ENCODE measurements around the gene POF1B. TPM values are rescaled to one million over a fixed set of nuclear protein-coding genes. Genes with fewer than 3 reads are reported as not detected.
"Not testable (repeated sequence)": the region's sequence is repeated elsewhere in the genome, so short reads cannot be mapped to it uniquely, and the experiment has no call there.

Gene POF1B
- total RNA-seq, 1 donor from 2014 or later: 1.0 TPM

- POLR2A ChIA-PET: no interaction called here
Observed at GRCh38 chrX:85288992-85289723, 90.3 kb downstream of the POF1B start.

GRCh38 chrX:85285286-85285685, 94.2 kb downstream of the POF1B start:
- intact Hi-C loops (cut with micrococcal nuclease); H3K27ac Mint-ChIP-seq; CTCF ChIA-PET; H3K4me3 Mint-ChIP-seq; DNase-seq; H3K9me3 Mint-ChIP-seq; H3K4me1 Mint-ChIP-seq; ATAC-seq (ENCODE audit: low read depth); H3K27me3 Mint-ChIP-seq; H3K36me3 Mint-ChIP-seq (ENCODE audit: low read depth); POLR2A ChIA-PET: not testable (repeated sequence)

More at GRCh38 chrX:85288992-85289723, 90.3 kb downstream of the POF1B start:
- Mint-ChIP-seq H3K4me3 (no peak overlapping the region), H3K27me3 (no peaks in the 10 kb centered on the region), H3K27ac (no peak overlapping the region), H3K9me3 (peaks cover 13% of the 10 kb centered on the region), H3K36me3 (ENCODE audit: low read depth) (peaks cover 3% of the 10 kb centered on the region), H3K4me1 (peaks cover 1% of the 10 kb centered on the region)
- TF ChIP-seq CTCF (IDR thresholded peaks at IDR 0.05): no peak
- intact Hi-C loops (cut with micrococcal nuclease): no loop called here
- CTCF ChIA-PET: no interaction called here
- DNase-seq: no peak
- ATAC-seq (ENCODE audit: low read depth): no peak

- ChIA-PET CTCF (no interaction called here), POLR2A (no interaction called here)
- Mint-ChIP-seq H3K4me3 (peak overlapping the region; percentile 91), H3K9me3 (no peaks in the 10 kb centered on the region), H3K4me1 (peaks cover 10% of the 10 kb centered on the region), H3K27ac (peak overlapping the region; percentile 68), H3K36me3 (ENCODE audit: low read depth) (peaks cover 4% of the 10 kb centered on the region), H3K27me3 (peaks cover 3% of the 10 kb centered on the region)
- intact Hi-C loops (cut with micrococcal nuclease): no loop called here
- no peak for TF ChIP-seq CTCF (IDR thresholded peaks at IDR 0.05)
- DNase-seq (no peak), ATAC-seq (ENCODE audit: low read depth) (peak; percentile 37)
Observed at GRCh38 chrX:85244450-85245211, 134.8 kb downstream of the POF1B start.

GRCh38 chrX:85243761-85244449, 135.6 kb downstream of the POF1B start, which contains the start of the genes SATL1 and ZNF711:
TSS of gene SATL1 (minus strand) at chrX:85243779. CDS start at chrX:85108968, 134,811 bp downstream.
TSS of gene ZNF711 (plus strand) at chrX:85243991. CDS start at chrX:85247573, 3,582 bp downstream.
- DNase-seq: peak; percentile 22
- intact Hi-C loops (cut with micrococcal nuclease): no loop called here
- peaks cover 4% of the 10 kb centered on the region for H3K36me3 Mint-ChIP-seq (ENCODE audit: low read depth)
- POLR2A ChIA-PET: interaction anchor here (0.6 kb wide), 1 partner anchor 101 kb away, joined by 5 read pairs; no protein-coding TSS in a partner anchor
- H3K4me1 Mint-ChIP-seq: peaks cover 10% of the 10 kb centered on the region
- H3K4me3 Mint-ChIP-seq: peak within 1 kb of the TSS; percentile 91
- no peaks in the 10 kb centered on the region for H3K9me3 Mint-ChIP-seq
- no peak for TF ChIP-seq CTCF (IDR thresholded peaks at IDR 0.05)
- H3K27ac Mint-ChIP-seq: peak within 1 kb of the TSS; percentile 68
- ATAC-seq (ENCODE audit: low read depth): peak; percentile 79
- CTCF ChIA-PET: no interaction called here
- H3K27me3 Mint-ChIP-seq: peaks cover 3% of the 10 kb centered on the region

- H3K27ac Mint-ChIP-seq: peak overlapping the region; percentile 1
- intact Hi-C loops (cut with micrococcal nuclease): no loop called here
- DNase-seq (no peak), ATAC-seq (ENCODE audit: low read depth) (no peak)
- peaks cover 3% of the 10 kb centered on the region for H3K27me3 Mint-ChIP-seq
- TF ChIP-seq CTCF (IDR thresholded peaks at IDR 0.05): no peak
- POLR2A ChIA-PET: no interaction called here
- H3K4me3 Mint-ChIP-seq: peak overlapping the region; percentile 74
- H3K4me1 Mint-ChIP-seq: peaks cover 10% of the 10 kb centered on the region
- CTCF ChIA-PET: no interaction called here
- peaks cover 4% of the 10 kb centered on the region for H3K36me3 Mint-ChIP-seq (ENCODE audit: low read depth)
- H3K9me3 Mint-ChIP-seq: peaks cover under 1% of the 10 kb centered on the region
Observed at GRCh38 chrX:85243155-85243554, 136.3 kb downstream of the POF1B start.

Other genes with a start within 250 kb of the POF1B start
- not detected in 2 replicates for gene SATL1, start 135.9 kb downstream of the POF1B start, total RNA-seq
- 3.5 TPM in 2 replicates for gene ZNF711, start 135.7 kb downstream of the POF1B start, total RNA-seq